Transverse colon (tissue), 4 donors: ENCODE results near the gene MYRF. TPM values are rescaled to one million over a fixed set of nuclear protein-coding genes. Genes with fewer than 3 reads are reported as not detected.

ENCODE experiments used
- DNase-seq: peaks from one replicate; pipeline ENCODE4 v3.0.0-alpha.2; 2019
- H3K27ac ChIP-seq, 4 donors: fragments of 200-600 bp; sonication (generic); 2 replicates each; pipeline ENCODE4 v1.5.1; 2016 to 2018; ENCODE audit warnings: inconsistent platforms in 4 of 4
- H3K27me3 ChIP-seq: fragments of 200-600 bp; sonication (generic); 2 replicates; pipeline ENCODE4 v1.5.1; 2017; ENCODE audit warnings: inconsistent platforms
- H3K36me3 ChIP-seq, 4 donors: fragments of 200-600 bp; sonication (generic); 2 replicates each; pipeline ENCODE4 v1.5.1; 2017 to 2019; ENCODE audit warnings: inconsistent platforms in 4 of 4
- H3K4me1 ChIP-seq, 4 donors: fragments of 200-600 bp; sonication (generic); 2 replicates each; pipeline ENCODE4 v1.5.1; 2017 to 2020; ENCODE audit warnings: inconsistent platforms in 4 of 4
- H3K4me3 ChIP-seq, 4 donors: fragments of 200-600 bp; sonication (generic); 1 replicate in 1 of 4; 2 replicates in 3 of 4; pipeline versions ENCODE4 v1.5.1 to v1.6.1; 2017 to 2019; ENCODE audit warnings: inconsistent platforms in 4 of 4
- H3K9me3 ChIP-seq, 2 donors: fragments of 200-600 bp; sonication (generic); 2 replicates each; pipeline ENCODE4 v1.5.1; 2017 to 2019; ENCODE audit warnings: inconsistent platforms in 2 of 2
- CTCF ChIP-seq, 5 experiments: fragments of 200-600 bp in 3 of 5; fragments of 450-650 bp in 2 of 5; sonication (generic) in 3 of 5; IDR thresholded peaks; 1 replicate in 2 of 5; 2 replicates in 3 of 5; pipeline ENCODE4 v1.5.1; 2016 to 2017; ENCODE audit warnings: antibody characterized with exemption in 5 of 5, inconsistent platforms in 3 of 5, mild to moderate bottlenecking in 2 of 5, moderate library complexity in 1 of 5
- EP300 ChIP-seq: sonication (generic); formaldehyde crosslinking; IDR thresholded peaks from one replicate; pipeline ENCODE4 v1.6.1; 2017; ENCODE audit warnings: antibody characterized with exemption, low read depth
- POLR2A ChIP-seq: fragments of 450-650 bp; IDR thresholded peaks from one replicate; pipeline ENCODE4 v1.6.1; 2016; ENCODE audit warnings: antibody characterized with exemption, mild to moderate bottlenecking, moderate library complexity
- POLR2AphosphoS5 ChIP-seq, 3 donors: sonication (generic); formaldehyde crosslinking; IDR thresholded peaks; one replicate each; pipeline ENCODE4 v1.6.1; 2016; ENCODE audit warnings: antibody characterized with exemption in 3 of 3
- WGBS, 2 donors: methylation state at CpG; one replicate each; pipeline ENCODE4 v1.1.5; 2018; ENCODE audit warnings: low coverage in 1 of 2; 5-methylcytosine and 5-hydroxymethylcytosine counted together
- in situ Hi-C, 4 donors: fragments of 200-750 bp; cut with MboI; loops; one replicate each; pipeline versions ENCODE4 v1.15.0 to v1.15.1; 2017; ENCODE audit warnings: low sequenced_read_pairs in 3 of 4, low pct_ligation_motif_present in 1 of 4, low pct_unique_long_range_greater_than_20kb in 1 of 4
- intact Hi-C: fragments of 100-400 bp; cut with DNase I; formaldehyde crosslinking; loops from one replicate; pipeline ENCODE4 v1.15.1; 2023; ENCODE audit warnings: low total_unique reads
- total RNA-seq, 4 donors: library from RNA; depleted of rRNA; stranded (reverse); fragments of >200 nt; gene quantifications; one replicate each; pipeline ENCODE4 v1.1.0, GENCODE V29; 2016

MYRF gene
- total RNA-seq, 4 donors from 2014 or later: 2.0 to 14.2 (median 10.7) TPM

- Histone ChIP-seq H3K9me3 (no peaks in the 10 kb centered on the region), H3K27me3 (peaks cover 8% of the 10 kb centered on the region), H3K4me3 (no peak overlapping the region), H3K4me1 (peaks cover 3 to 39% (median 11%) of the 10 kb centered on the region in 4 donors), H3K27ac (peak overlapping the region; percentile 38 to 66 (median 54)), H3K36me3 (no peaks in the 10 kb centered on the region)
- TF ChIP-seq POLR2AphosphoS5 (IDR thresholded peaks at IDR 0.05) (no peak), CTCF (IDR thresholded peaks at IDR 0.05) (no peak), POLR2A (no peak), EP300 (no peak)
- in situ Hi-C loops: no loop called here
- no peak for DNase-seq
- intact Hi-C loops: no loop called here
- 58 to 60% methylated on average over 2 to 10 of the region's 12 CpGs for WGBS, 2 donors
These were observed 82.0 kb downstream of the MYRF start for GRCh38 chr11:61834278-61835048.

- 97% methylated on average over 8 of the region's 8 CpGs; no CpG with 5 or more reads in 1 of the 2 donors for WGBS, 2 donors
- no peak overlapping the region for H3K4me3 ChIP-seq
- H3K27ac ChIP-seq: peak overlapping the region in 1 of 4 donors; percentile 66
- H3K9me3 ChIP-seq: no peaks in the 10 kb centered on the region
- H3K4me1 ChIP-seq: peaks cover 0 to 22% (median 5%) of the 10 kb centered on the region in 4 donors
- H3K27me3 ChIP-seq: no peaks in the 10 kb centered on the region
- intact Hi-C loops: no loop called here
- TF ChIP-seq EP300 (no peak), POLR2A (no peak), POLR2AphosphoS5 (IDR thresholded peaks at IDR 0.05) (no peak), CTCF (IDR thresholded peaks at IDR 0.05) (no peak)
- H3K36me3 ChIP-seq: no peaks in the 10 kb centered on the region
- DNase-seq: no peak
- in situ Hi-C loops: no loop called here
These were observed 83.8 kb downstream of the MYRF start for GRCh38 chr11:61836193-61836592.

- in situ Hi-C loops: no loop called here
- no peaks in the 10 kb centered on the region for H3K9me3 ChIP-seq
- TF ChIP-seq POLR2AphosphoS5 (IDR thresholded peaks at IDR 0.05) (no peak), EP300 (no peak), CTCF (IDR thresholded peaks at IDR 0.05) (no peak), POLR2A (no peak)
- no peak overlapping the region for H3K27ac ChIP-seq
- H3K27me3 ChIP-seq: no peaks in the 10 kb centered on the region
- no peak overlapping the region for H3K4me3 ChIP-seq
- WGBS, 2 donors: 86 to 100% methylated on average over 1 to 15 of the region's 15 CpGs
- H3K4me1 ChIP-seq: peaks cover 0 to 14% (median 4%) of the 10 kb centered on the region in 4 donors
- no peaks in the 10 kb centered on the region for H3K36me3 ChIP-seq
- DNase-seq: no peak
- intact Hi-C loops: no loop called here
These were observed 85.1 kb downstream of the MYRF start for GRCh38 chr11:61837411-61838005.

Other genes with a start within 250 kb of the MYRF start
- 1 to 10 TPM in 1 of 4 donors, under 1 TPM in 2, not detected in 1; 0.32 to 1.1 (median 0.60) TPM for gene LRRC10B, start 243.9 kb upstream of the MYRF start, total RNA-seq
- 10 to 100 TPM in 3 of 4 donors, 1 to 10 TPM in 1; 6.8 to 26.2 (median 12.8) TPM for gene SYT7, start 171.6 kb upstream of the MYRF start, total RNA-seq
- gene DAGLA, start 72.2 kb upstream of the MYRF start, total RNA-seq: 10 to 100 TPM; 11.9 to 31.4 (median 17.0) TPM
- gene TMEM258, start 40.0 kb downstream of the MYRF start, total RNA-seq: 10 to 100 TPM in 3 of 4 donors, 1 to 10 TPM in 1; 8.2 to 34.7 (median 23.7) TPM
- gene FEN1, start 40.3 kb downstream of the MYRF start, total RNA-seq: 1 to 10 TPM in 3 of 4 donors, under 1 TPM in 1; 1.00 to 9.4 (median 4.5) TPM
- 10 to 100 TPM in 1 of 4 donors, 1 to 10 TPM in 3; 2.2 to 13.8 (median 3.7) TPM for gene FADS1, start 64.4 kb downstream of the MYRF start, total RNA-seq
- 10 to 100 TPM in 1 of 4 donors, 1 to 10 TPM in 3; 2.7 to 28.8 (median 3.9) TPM for gene FADS2, start 75.7 kb downstream of the MYRF start, total RNA-seq
- gene FADS3, start 138.9 kb downstream of the MYRF start, total RNA-seq: 10 to 100 TPM; 19.5 to 96.9 (median 31.6) TPM
- gene RAB3IL1, start 164.9 kb downstream of the MYRF start, total RNA-seq: 1 to 10 TPM; 1.2 to 7.6 (median 5.9) TPM
- 1 to 10 TPM in 3 of 4 donors, under 1 TPM in 1; 0.40 to 3.7 (median 2.6) TPM for gene BEST1, start 197.7 kb downstream of the MYRF start, total RNA-seq
- gene FTH1, start 215.0 kb downstream of the MYRF start, total RNA-seq: 1,000 to 10,000 TPM; 2,288 to 6,007 (median 4,694) TPM